HG03064 (cell line): ENCODE results near the gene HMGCL.
"Not testable (repeated sequence)": the region's sequence is repeated elsewhere in the genome, so short reads cannot be mapped to it uniquely, and the experiment has no call there.

ENCODE experiments used
- ATAC-seq: cut with Tn5 transposase; IDR thresholded peaks from one replicate; pipeline ENCODE4 v1.9.1; 2021; ENCODE audit warnings: low read depth; ENCODE audit not compliant: unreplicated experiment

Gene HMGCL

GRCh38 chr1:23825076-23825761, at the start of gene HMGCL:
Gene HMGCL, minus strand, starts transcription at chr1:23825429. Its CDS starts 14 bp downstream, at chr1:23825415.
- peak; percentile 79 for ATAC-seq

- ATAC-seq = no peak
These were observed 47.2 kb upstream of the HMGCL start for GRCh38 chr1:23872421-23872820.

GRCh38 chr1:23869051-23869450, 43.8 kb upstream of the HMGCL start:
- ATAC-seq = no peak

GRCh38 chr1:23868557-23869016, 43.4 kb upstream of the HMGCL start:
- no peak for ATAC-seq

GRCh38 chr1:23867895-23868556, 42.8 kb upstream of the HMGCL start, which contains the start of gene FUCA1:
Gene FUCA1, minus strand, starts transcription at chr1:23868290. Its CDS starts 4 bp downstream, at chr1:23868286.
- peak; percentile 82 for ATAC-seq

- peak; percentile 12 for ATAC-seq
These were observed 42.3 kb upstream of the HMGCL start for GRCh38 chr1:23867542-23867894.

GRCh38 chr1:23865543-23865930, 40.3 kb upstream of the HMGCL start:
- no peak for ATAC-seq

GRCh38 chr1:23864801-23865542, 39.7 kb upstream of the HMGCL start:
- ATAC-seq = no peak

- no peak for ATAC-seq
These were observed 37.4 kb upstream of the HMGCL start for GRCh38 chr1:23862640-23863039.

GRCh38 chr1:23854568-23854967, 29.3 kb upstream of the HMGCL start:
- no peak for ATAC-seq

- not testable (repeated sequence) for ATAC-seq
These were observed 27.9 kb upstream of the HMGCL start for GRCh38 chr1:23853124-23853523.

- not testable (repeated sequence) for ATAC-seq
These were observed 26.2 kb upstream of the HMGCL start for GRCh38 chr1:23851406-23851805.

- no peak for ATAC-seq
These were observed 23.7 kb upstream of the HMGCL start for GRCh38 chr1:23848673-23849616.

- ATAC-seq = not testable (repeated sequence)
These were observed 22.4 kb upstream of the HMGCL start for GRCh38 chr1:23847482-23848095.

- ATAC-seq = no peak
These were observed 19.9 kb upstream of the HMGCL start for GRCh38 chr1:23845163-23845562.

GRCh38 chr1:23843644-23844043, 18.4 kb upstream of the HMGCL start:
- ATAC-seq = no peak

GRCh38 chr1:23838401-23838866, 13.2 kb upstream of the HMGCL start:
- ATAC-seq = no peak

GRCh38 chr1:23837908-23838307, 12.7 kb upstream of the HMGCL start:
- ATAC-seq = no peak

GRCh38 chr1:23836037-23836436, 10.8 kb upstream of the HMGCL start:
- ATAC-seq = no peak

GRCh38 chr1:23834156-23834555, 8.9 kb upstream of the HMGCL start:
- not testable (repeated sequence) for ATAC-seq
